Memory B cell (primary cell): ENCODE results near the gene ARSJ.

ENCODE experiments used
- ATAC-seq: fragments of 150-1000 bp; cut with Tn5 transposase; 2 replicates; pipeline ENCODE4 v1.10.0; 2021; ENCODE audit warnings: low read depth, mild to moderate bottlenecking, moderate library complexity
- DNase-seq, 2 donors: peaks; one replicate each; pipeline ENCODE4 v3.0.0; 2022; ENCODE audit warnings: low spot score in 2 of 2
- H3K27ac Mint-ChIP-seq: one replicate; pipeline ENCODE4 v1.8.0; 2022; ENCODE audit warnings: mild to moderate bottlenecking, moderate library complexity, mixed read lengths
- H3K27me3 Mint-ChIP-seq: one replicate; pipeline ENCODE4 v1.8.0; 2022; ENCODE audit warnings: mixed read lengths
- H3K36me3 Mint-ChIP-seq: one replicate; pipeline ENCODE4 v1.8.0; 2022; ENCODE audit warnings: mild to moderate bottlenecking, mixed read lengths
- H3K4me1 Mint-ChIP-seq: one replicate; pipeline ENCODE4 v1.8.0; 2022; ENCODE audit warnings: mixed read lengths
- H3K4me3 Mint-ChIP-seq: one replicate; pipeline ENCODE4 v1.8.0; 2022; ENCODE audit warnings: mild to moderate bottlenecking, moderate library complexity, mixed read lengths
- H3K9me3 Mint-ChIP-seq: one replicate; pipeline ENCODE4 v1.8.0; 2022; ENCODE audit warnings: mixed read lengths

Gene ARSJ

GRCh38 chr4:113976741-113977525, 2.5 kb downstream of the ARSJ start:
- Mint-ChIP-seq H3K9me3 (peaks cover 13% of the 10 kb centered on the region), H3K27me3 (peaks cover 15% of the 10 kb centered on the region), H3K36me3 (no peaks in the 10 kb centered on the region), H3K4me1 (peaks cover 5% of the 10 kb centered on the region), H3K27ac (no peak overlapping the region), H3K4me3 (no peak overlapping the region)
- DNase-seq = no peak
- no peak for ATAC-seq

GRCh38 chr4:113975578-113975977, 3.9 kb downstream of the ARSJ start:
- Mint-ChIP-seq H3K27ac (no peak overlapping the region), H3K36me3 (no peaks in the 10 kb centered on the region), H3K4me3 (no peak overlapping the region), H3K27me3 (peaks cover 12% of the 10 kb centered on the region), H3K9me3 (peaks cover 13% of the 10 kb centered on the region), H3K4me1 (peaks cover 5% of the 10 kb centered on the region)
- no peak for DNase-seq
- ATAC-seq = no peak

GRCh38 chr4:113974467-113974866, 5.0 kb downstream of the ARSJ start:
- H3K27ac Mint-ChIP-seq = no peak overlapping the region
- peaks cover 7% of the 10 kb centered on the region for H3K27me3 Mint-ChIP-seq
- peaks cover 13% of the 10 kb centered on the region for H3K9me3 Mint-ChIP-seq
- ATAC-seq (no peak), DNase-seq (no peak)
- H3K4me1 Mint-ChIP-seq = peaks cover under 1% of the 10 kb centered on the region
- H3K36me3 Mint-ChIP-seq = no peaks in the 10 kb centered on the region
- H3K4me3 Mint-ChIP-seq = no peak overlapping the region

- Mint-ChIP-seq H3K36me3 (no peaks in the 10 kb centered on the region), H3K4me3 (no peak overlapping the region), H3K27me3 (peaks cover 8% of the 10 kb centered on the region), H3K9me3 (peaks cover 13% of the 10 kb centered on the region), H3K27ac (no peak overlapping the region), H3K4me1 (no peaks in the 10 kb centered on the region)
- DNase-seq (no peak), ATAC-seq (no peak)
Measured at GRCh38 chr4:113973345-113973744, 6.1 kb downstream of the ARSJ start.

GRCh38 chr4:113972781-113973180, 6.7 kb downstream of the ARSJ start:
- ATAC-seq = no peak
- H3K27me3 Mint-ChIP-seq = peaks cover 10% of the 10 kb centered on the region
- no peak overlapping the region for H3K27ac Mint-ChIP-seq
- H3K4me1 Mint-ChIP-seq = no peaks in the 10 kb centered on the region
- H3K9me3 Mint-ChIP-seq = peaks cover 13% of the 10 kb centered on the region
- no peaks in the 10 kb centered on the region for H3K36me3 Mint-ChIP-seq
- DNase-seq = no peak
- no peak overlapping the region for H3K4me3 Mint-ChIP-seq

- H3K36me3 Mint-ChIP-seq = no peaks in the 10 kb centered on the region
- H3K27me3 Mint-ChIP-seq = peaks cover 10% of the 10 kb centered on the region
- peaks cover 13% of the 10 kb centered on the region for H3K9me3 Mint-ChIP-seq
- ATAC-seq (no peak), DNase-seq (no peak)
- no peak overlapping the region for H3K4me3 Mint-ChIP-seq
- H3K4me1 Mint-ChIP-seq = no peaks in the 10 kb centered on the region
- H3K27ac Mint-ChIP-seq = no peak overlapping the region
Measured at GRCh38 chr4:113971706-113972360, 7.6 kb downstream of the ARSJ start.

- Mint-ChIP-seq H3K36me3 (no peaks in the 10 kb centered on the region), H3K4me3 (no peak overlapping the region), H3K9me3 (peaks cover 11% of the 10 kb centered on the region), H3K27me3 (peaks cover 10% of the 10 kb centered on the region), H3K27ac (no peak overlapping the region), H3K4me1 (no peaks in the 10 kb centered on the region)
- no peak for ATAC-seq
- no peak for DNase-seq
Measured at GRCh38 chr4:113969709-113970334, 9.6 kb downstream of the ARSJ start.

GRCh38 chr4:113968473-113968872, 11.0 kb downstream of the ARSJ start:
- Mint-ChIP-seq H3K4me1 (no peaks in the 10 kb centered on the region), H3K27ac (no peak overlapping the region), H3K4me3 (no peak overlapping the region), H3K27me3 (peaks cover 9% of the 10 kb centered on the region), H3K9me3 (peaks cover 3% of the 10 kb centered on the region), H3K36me3 (no peaks in the 10 kb centered on the region)
- DNase-seq = no peak
- ATAC-seq = no peak

- Mint-ChIP-seq H3K27ac (no peak overlapping the region), H3K36me3 (no peaks in the 10 kb centered on the region), H3K27me3 (peaks cover 9% of the 10 kb centered on the region), H3K4me1 (no peaks in the 10 kb centered on the region), H3K9me3 (peaks cover 6% of the 10 kb centered on the region), H3K4me3 (no peak overlapping the region)
- ATAC-seq = no peak
- DNase-seq = no peak
Measured at GRCh38 chr4:113967687-113968086, 11.8 kb downstream of the ARSJ start.

GRCh38 chr4:113962719-113963265, 16.7 kb downstream of the ARSJ start:
- Mint-ChIP-seq H3K4me3 (no peak overlapping the region), H3K27ac (no peak overlapping the region), H3K27me3 (peaks cover 8% of the 10 kb centered on the region), H3K4me1 (no peaks in the 10 kb centered on the region), H3K36me3 (no peaks in the 10 kb centered on the region), H3K9me3 (peaks cover 9% of the 10 kb centered on the region)
- no peak for DNase-seq
- ATAC-seq = no peak

GRCh38 chr4:113962016-113962347, 17.5 kb downstream of the ARSJ start:
- H3K27me3 Mint-ChIP-seq = peaks cover 8% of the 10 kb centered on the region
- no peaks in the 10 kb centered on the region for H3K4me1 Mint-ChIP-seq
- H3K4me3 Mint-ChIP-seq = no peak overlapping the region
- no peak overlapping the region for H3K27ac Mint-ChIP-seq
- ATAC-seq = no peak
- H3K36me3 Mint-ChIP-seq = no peaks in the 10 kb centered on the region
- DNase-seq = no peak
- peaks cover 9% of the 10 kb centered on the region for H3K9me3 Mint-ChIP-seq

- Mint-ChIP-seq H3K27ac (no peak overlapping the region), H3K4me1 (no peaks in the 10 kb centered on the region)
- ATAC-seq = no peak
Measured at GRCh38 chr4:113960684-113961321, 18.6 kb downstream of the ARSJ start.

GRCh38 chr4:113959539-113959937, 19.9 kb downstream of the ARSJ start:
- Mint-ChIP-seq H3K36me3 (no peaks in the 10 kb centered on the region), H3K4me1 (no peaks in the 10 kb centered on the region), H3K4me3 (no peak overlapping the region), H3K9me3 (peaks cover 9% of the 10 kb centered on the region), H3K27ac (no peak overlapping the region), H3K27me3 (peaks cover 10% of the 10 kb centered on the region)
- ATAC-seq (no peak), DNase-seq (no peak)

More at GRCh38 chr4:113960684-113961321, 18.6 kb downstream of the ARSJ start:
- DNase-seq = no peak
- Mint-ChIP-seq H3K4me3 (no peak overlapping the region), H3K36me3 (no peaks in the 10 kb centered on the region), H3K27me3 (peaks cover 10% of the 10 kb centered on the region), H3K9me3 (peaks cover 9% of the 10 kb centered on the region)
